GDM1 (cell line): ENCODE results near the gene TFAM.
"Not testable (repeated sequence)": the region's sequence is repeated elsewhere in the genome, so short reads cannot be mapped to it uniquely, and the experiment has no call there.

Source experiments
- DNase-seq: peaks from one replicate; lab custom pipeline; 2025; lab: John Stamatoyannopoulos, UW

TFAM gene

GRCh38 chr10:58372607-58373441, 12.4 kb upstream of the TFAM start:
- DNase-seq = no peak

- DNase-seq = no peak
Measured at GRCh38 chr10:58373442-58373827, 11.8 kb upstream of the TFAM start.

GRCh38 chr10:58382489-58382995, 2.7 kb upstream of the TFAM start:
- DNase-seq = no peak

- peak; percentile 65 for DNase-seq
Measured at GRCh38 chr10:58384095-58384494, 1.1 kb upstream of the TFAM start.

- DNase-seq = no peak
Measured at GRCh38 chr10:58384544-58384998, 639 bp upstream of the TFAM start.

GRCh38 chr10:58385784-58386112, 538 bp downstream of the TFAM start:
- DNase-seq = no peak

GRCh38 chr10:58389024-58389423, 3.8 kb downstream of the TFAM start:
- no peak for DNase-seq

GRCh38 chr10:58393317-58393716, 8.1 kb downstream of the TFAM start:
- no peak for DNase-seq

GRCh38 chr10:58394471-58394870, 9.3 kb downstream of the TFAM start:
- DNase-seq = no peak

GRCh38 chr10:58396057-58396456, 10.8 kb downstream of the TFAM start:
- no peak for DNase-seq

- no peak for DNase-seq
Measured at GRCh38 chr10:58397830-58398229, 12.6 kb downstream of the TFAM start.

GRCh38 chr10:58399410-58399809, 14.2 kb downstream of the TFAM start:
- DNase-seq = no peak

- no peak for DNase-seq
Measured at GRCh38 chr10:58400609-58401008, 15.4 kb downstream of the TFAM start.

- no peak for DNase-seq
Measured at GRCh38 chr10:58404001-58404400, 18.8 kb downstream of the TFAM start.

GRCh38 chr10:58409956-58410610, 24.9 kb downstream of the TFAM start:
- DNase-seq = no peak

GRCh38 chr10:58412502-58412961, 27.3 kb downstream of the TFAM start:
- DNase-seq = no peak

- DNase-seq = no peak
Measured at GRCh38 chr10:58414270-58415041, 29.2 kb downstream of the TFAM start.

GRCh38 chr10:58415757-58416156, 30.5 kb downstream of the TFAM start:
- DNase-seq = no peak

- not testable (repeated sequence) for DNase-seq
Measured at GRCh38 chr10:58417902-58418301, 32.7 kb downstream of the TFAM start.

GRCh38 chr10:58424176-58424575, 39.0 kb downstream of the TFAM start:
- no peak for DNase-seq

GRCh38 chr10:58428436-58428835, 43.2 kb downstream of the TFAM start:
- DNase-seq = not testable (repeated sequence)

- no peak for DNase-seq
Measured at GRCh38 chr10:58431903-58432302, 46.7 kb downstream of the TFAM start.
